Activated T-helper 9 cell treated with anti-CD3 and anti-CD28 coated beads, Interleukin-2, amount 50 U/mL, for 16 hours (primary cell): ENCODE results near the gene IFI27L2.

Experiments
- DNase-seq: peaks from one replicate; pipeline ENCODE4 v3.0.0-alpha.2; 2020; ENCODE audit warnings: low read depth

Gene IFI27L2

GRCh38 chr14:94123296-94123695 is 6.1 kb downstream of the IFI27L2 start:
- DNase-seq: no peak

DNA sequence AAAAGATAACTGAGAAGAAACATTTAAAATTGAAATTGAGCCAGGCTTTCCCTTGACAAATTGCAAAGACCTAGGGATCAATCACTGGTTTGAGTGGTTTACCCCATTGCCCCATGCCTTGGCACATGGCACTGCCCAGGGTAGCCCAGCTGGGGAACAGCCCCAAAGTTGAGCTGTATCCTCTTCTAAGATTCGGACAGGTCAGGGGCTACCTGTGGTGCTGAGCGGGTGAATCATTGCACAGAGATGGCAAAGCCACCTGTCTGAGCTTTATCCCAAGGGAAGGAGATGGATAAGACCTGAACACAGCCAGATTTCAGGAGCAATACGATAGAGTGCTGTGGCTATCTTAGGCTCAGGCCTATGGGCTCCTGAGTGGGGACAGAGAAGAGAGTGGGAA is 7.0 kb downstream of the IFI27L2 start:
- DNase-seq: no peak

- no peak for DNase-seq
Measured at GRCh38 chr14:94121485-94121884, 7.9 kb downstream of the IFI27L2 start.

DNA sequence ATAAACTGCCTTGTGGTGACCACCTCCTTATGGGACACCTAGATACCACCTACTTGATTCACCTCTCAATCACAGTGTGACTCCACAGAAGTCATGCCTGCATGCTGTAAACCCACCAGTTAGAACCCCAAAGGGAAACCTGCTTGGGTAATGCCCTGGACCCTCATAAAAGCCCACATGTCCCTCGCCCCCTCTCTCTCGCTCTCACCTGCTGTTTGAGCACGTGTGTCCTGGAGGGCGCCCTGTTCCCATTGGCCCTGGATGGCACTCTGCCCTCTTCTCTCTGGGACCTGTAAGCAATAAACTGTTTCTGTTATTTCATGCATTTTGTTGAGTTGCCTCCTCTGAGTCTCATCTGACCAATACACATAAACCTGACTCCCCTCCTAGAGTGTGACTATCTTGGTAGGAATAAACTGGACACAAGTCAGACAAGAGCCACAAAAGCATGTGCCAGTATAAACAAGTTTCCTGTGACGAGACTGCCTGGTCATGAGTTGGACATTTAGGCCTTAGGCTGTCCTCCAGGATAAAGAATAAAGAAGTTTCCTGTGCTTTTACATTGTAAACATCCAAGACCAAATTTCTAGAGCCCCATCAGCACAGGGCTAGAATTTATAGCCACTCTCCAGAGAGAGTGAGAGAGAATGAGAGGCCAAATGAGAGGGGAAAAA is 8.6 kb downstream of the IFI27L2 start:
- DNase-seq: no peak

DNA sequence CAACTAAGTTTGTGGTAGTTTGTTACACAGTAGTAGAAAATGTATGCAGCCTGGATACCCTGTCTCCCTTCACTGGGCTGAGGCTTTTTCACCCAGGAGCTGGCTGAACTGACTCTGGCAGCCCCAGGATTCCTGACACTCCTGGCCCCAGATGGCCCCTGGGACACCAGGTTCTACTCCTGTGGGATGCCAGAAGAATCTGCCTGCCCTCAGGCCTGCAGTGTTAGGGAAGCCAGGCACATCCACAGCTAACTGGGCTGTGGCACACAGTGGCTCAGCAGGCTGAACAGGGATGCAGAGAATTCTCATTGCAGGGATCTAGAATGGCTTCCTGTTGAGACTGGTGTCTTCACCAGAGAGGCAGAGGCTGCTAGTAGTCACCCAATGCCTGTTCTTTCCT is 10.3 kb downstream of the IFI27L2 start:
- DNase-seq: no peak

DNA sequence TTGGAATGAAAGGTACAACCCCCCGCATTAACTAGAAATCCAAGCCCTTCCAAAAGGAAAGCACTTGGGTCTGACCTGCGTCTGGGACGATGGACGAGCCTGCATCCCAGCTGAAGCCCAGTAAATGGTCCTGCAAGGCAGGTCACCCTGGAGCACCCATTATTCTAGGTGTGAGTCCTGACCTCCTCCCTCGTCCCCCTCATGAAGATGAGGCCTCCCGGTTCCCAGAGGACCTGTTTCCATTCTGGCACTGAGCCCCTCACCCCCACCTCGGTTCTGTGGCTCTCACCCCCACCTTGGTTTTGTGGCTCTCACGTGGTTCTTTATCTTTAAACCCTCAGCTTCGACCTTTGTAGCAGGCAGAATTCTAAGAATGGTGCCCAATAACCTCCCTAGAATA is 11.5 kb downstream of the IFI27L2 start:
- DNase-seq: no peak

DNA sequence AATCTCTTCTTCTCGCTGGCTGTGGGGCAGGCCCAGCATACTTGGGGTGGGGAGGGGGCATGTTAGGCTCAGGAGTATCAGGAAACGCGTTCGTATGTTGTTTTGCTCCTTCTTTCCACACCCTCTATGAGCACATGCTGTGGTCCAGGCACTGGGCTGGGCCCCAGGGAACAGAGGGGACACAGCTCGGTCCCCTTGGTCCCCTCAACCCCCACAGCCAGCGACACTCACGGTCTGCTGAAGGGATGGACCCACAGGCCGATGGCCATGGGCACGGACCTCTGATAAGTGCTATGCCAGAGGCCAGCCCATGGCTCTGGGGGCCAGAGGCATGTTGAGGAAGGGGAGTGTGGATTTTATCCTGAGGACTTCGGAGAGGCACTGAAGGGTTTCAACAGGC is 12.7 kb downstream of the IFI27L2 start:
- no peak for DNase-seq

DNA sequence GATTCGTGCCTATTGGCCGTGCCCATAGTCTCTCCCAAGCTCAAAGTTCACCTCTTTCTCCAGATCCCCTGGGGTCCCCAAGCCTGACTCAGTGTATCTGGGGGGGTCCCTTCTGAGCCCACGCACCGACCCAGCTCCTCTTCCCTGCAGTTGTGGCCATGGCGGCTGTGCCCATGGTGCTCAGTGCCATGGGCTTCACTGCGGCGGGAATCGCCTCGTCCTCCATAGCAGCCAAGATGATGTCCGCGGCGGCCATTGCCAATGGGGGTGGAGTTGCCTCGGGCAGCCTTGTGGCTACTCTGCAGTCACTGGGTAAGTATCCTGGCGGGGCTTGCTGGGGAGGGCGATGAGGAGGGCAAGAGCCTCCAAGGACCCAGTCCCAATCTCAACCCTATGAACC is 13.8 kb downstream of the IFI27L2 start:
- no peak for DNase-seq

DNA sequence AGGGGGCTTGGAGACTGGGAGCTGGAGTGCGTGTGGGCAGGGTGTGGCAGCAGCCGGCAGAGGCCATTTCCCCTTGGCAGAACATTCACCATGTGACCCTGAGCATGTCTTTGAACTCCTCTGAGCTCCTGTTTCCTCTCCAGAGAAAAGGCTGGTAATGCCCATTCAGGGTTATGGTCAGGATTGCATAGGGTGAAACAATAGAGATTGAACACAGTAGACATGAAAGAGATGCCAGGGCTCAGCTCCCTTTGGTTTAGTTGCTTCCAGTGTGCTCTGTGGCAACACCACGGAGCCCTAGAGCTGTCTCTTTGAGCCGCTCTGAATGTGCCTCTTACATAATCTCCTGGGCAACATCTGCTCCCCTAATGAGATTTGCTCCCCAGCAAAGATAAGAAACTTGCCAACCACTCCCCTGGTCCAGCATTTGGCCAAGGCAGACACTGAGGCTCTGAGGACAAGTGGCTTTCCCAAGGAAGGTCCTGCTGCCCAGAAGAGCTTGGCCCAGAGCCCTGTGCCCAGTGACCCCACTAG is 14.3 kb downstream of the IFI27L2 start:
- DNase-seq: no peak

GRCh38 chr14:94114589-94115057 is 14.8 kb downstream of the IFI27L2 start:
- DNase-seq: no peak

DNA sequence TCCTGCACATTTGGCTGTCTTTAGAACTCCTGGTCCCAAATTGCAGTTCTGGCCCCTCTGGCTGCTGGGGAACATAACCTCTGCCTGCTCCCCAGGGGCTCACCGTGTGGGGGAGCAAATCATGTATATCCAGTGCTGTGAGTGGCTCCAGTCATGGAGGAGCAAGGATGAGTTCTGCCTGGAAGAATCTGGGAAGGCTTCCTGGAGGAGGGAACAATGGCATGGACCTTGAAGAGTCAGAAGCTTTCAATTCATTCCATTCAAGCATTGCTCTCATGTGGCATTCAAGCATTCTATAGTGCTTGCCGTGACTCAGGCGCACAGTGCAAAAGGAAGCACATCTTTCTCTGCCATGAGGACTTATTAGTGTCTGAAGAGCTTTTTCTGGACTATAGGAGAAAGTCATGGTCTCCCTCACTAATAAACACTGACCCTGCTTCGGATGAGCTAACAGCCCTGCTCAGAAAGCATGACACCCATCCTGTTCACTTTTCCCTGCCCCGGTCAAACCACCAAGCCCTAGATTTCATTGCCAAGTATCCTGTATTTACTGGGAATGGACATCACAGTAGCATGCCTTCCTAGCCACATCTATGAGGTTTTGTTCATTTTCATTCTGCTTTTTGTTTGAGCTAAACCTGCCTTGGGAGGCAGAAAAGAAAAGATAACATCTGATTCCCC is 15.4 kb downstream of the IFI27L2 start:
- DNase-seq: no peak

- no peak for DNase-seq
Measured at GRCh38 chr14:94113490-94113889, 15.9 kb downstream of the IFI27L2 start.

GRCh38 chr14:94113073-94113472 is 16.3 kb downstream of the IFI27L2 start:
- DNase-seq: no peak

DNA sequence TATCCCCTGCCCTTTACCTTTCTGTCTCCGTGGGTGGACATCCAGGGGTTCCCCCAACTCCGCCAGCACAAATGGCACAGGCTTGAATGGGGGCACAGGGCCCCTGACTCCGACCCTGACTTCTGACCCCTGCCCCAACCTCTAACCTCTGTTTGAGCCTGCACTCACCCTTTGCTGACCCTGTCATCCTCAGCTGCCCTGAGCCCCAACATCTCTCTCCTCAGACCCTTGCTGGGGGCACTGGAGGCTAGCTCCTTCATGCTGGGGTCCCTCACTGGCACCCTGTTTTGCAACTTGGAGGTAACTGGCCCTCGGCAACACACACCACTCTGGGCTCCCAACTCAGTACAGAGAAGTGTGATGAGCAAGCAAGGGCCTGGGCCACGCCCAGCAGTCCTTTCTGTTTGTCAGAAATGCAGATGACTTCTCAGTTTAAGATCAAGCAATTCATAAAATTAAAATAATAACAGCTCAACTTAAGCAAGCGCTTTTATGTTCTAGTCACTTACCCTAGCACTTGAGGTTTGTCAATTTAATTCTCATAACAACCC is 16.8 kb downstream of the IFI27L2 start:
- no peak for DNase-seq

- DNase-seq: no peak
Measured at GRCh38 chr14:94111276-94112095, 17.9 kb downstream of the IFI27L2 start.

- no peak for DNase-seq
Measured at GRCh38 chr14:94110552-94111181, 18.7 kb downstream of the IFI27L2 start, which contains the start of gene IFI27. TSS of gene IFI27 (plus strand) at chr14:94110736.

GRCh38 chr14:94109915-94110250 is 19.5 kb downstream of the IFI27L2 start:
- no peak for DNase-seq

- DNase-seq: no peak
Measured at GRCh38 chr14:94104731-94105130, 24.7 kb downstream of the IFI27L2 start.

DNA sequence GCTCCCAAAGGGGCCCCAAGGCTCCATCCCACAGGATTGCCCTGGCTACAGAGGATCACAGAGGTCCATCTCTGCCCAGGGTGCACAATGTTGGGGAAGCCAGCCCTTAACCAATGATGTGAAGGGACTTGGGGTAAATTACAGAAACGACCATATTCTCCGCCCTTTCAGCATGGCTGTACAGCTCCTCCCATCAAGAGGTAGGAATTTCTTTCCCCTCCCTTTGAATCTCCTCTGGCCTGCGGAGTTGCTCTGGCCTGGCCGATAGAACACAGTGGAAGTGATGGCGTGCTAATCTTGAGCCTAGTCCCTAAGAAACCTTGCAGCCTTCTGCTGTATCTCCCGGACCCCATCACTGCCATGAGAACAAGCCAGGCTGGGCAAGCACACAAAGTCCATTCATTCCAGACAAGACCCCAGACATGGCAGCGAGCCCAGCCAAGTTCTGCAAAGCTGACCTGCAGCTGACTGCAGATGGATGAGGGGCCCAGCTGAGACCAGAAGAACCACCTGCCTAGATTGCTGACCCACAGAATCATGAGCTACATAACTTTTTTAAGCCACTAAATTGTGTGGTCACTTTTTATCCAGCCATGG is 25.8 kb downstream of the IFI27L2 start:
- DNase-seq: no peak

GRCh38 chr14:94102768-94103482 is 26.5 kb downstream of the IFI27L2 start:
- DNase-seq: no peak

DNA sequence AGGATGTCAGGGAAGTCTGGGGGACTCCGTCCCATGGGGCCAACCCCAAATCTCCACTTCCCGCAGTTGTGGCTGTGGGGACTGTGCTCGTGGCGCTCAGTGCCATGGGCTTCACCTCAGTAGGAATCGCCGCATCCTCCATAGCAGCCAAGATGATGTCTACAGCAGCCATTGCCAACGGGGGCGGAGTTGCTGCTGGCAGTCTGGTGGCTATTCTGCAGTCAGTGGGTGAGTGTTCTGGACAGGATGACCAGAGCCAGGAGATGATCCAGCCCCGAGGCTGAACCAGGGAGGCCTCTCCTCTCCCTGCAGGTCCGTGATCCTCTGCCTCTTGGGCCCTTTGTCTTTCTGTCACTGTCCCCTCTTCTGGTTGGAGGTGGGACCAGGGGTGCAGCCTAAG is 27.7 kb downstream of the IFI27L2 start:
- DNase-seq: no peak
